Osteoblast (primary cell): ENCODE measurements around the gene TSGA10. TPM values are rescaled to one million over a fixed set of nuclear protein-coding genes. Genes with fewer than 3 reads are reported as not detected.

Experiments
- DNase-seq: peaks from one replicate; pipeline ENCODE4 v3.0.0; 2011; ENCODE audit warnings: low spot score, mixed read lengths; ENCODE audit not compliant: insufficient read length; ENCODE audit errors: missing footprints
- H2AFZ ChIP-seq: 2 replicates; pipeline ENCODE4 v1.6.0; 2011; ENCODE audit warnings: mild to moderate bottlenecking, low read length
- H3K27ac ChIP-seq: 2 replicates; pipeline ENCODE4 v1.5.1; 2011; ENCODE audit warnings: mild to moderate bottlenecking, low read depth, low read length, moderate library complexity
- H3K27me3 ChIP-seq: 2 replicates; pipeline ENCODE4 v1.6.0; 2012; ENCODE audit warnings: mild to moderate bottlenecking, control low read depth, inconsistent platforms, low read length, moderate library complexity; ENCODE audit not compliant: insufficient read depth
- H3K36me3 ChIP-seq: 2 replicates; pipeline ENCODE4 v1.5.1; 2011; ENCODE audit warnings: mild to moderate bottlenecking, low read length, control low read depth, moderate library complexity; ENCODE audit not compliant: insufficient read depth
- H3K4me1 ChIP-seq: 2 replicates; pipeline ENCODE4 v1.5.1; 2011; ENCODE audit warnings: mild to moderate bottlenecking, low read length, control low read depth, moderate library complexity; ENCODE audit not compliant: insufficient read depth
- H3K4me2 ChIP-seq: 2 replicates; pipeline ENCODE4 v1.6.0; 2011; ENCODE audit warnings: mild to moderate bottlenecking, low read length; ENCODE audit not compliant: insufficient read depth
- H3K4me3 ChIP-seq: fragments of 200-600 bp; sonication (generic); 3 replicates; pipeline ENCODE4 v1.5.1; 2012; ENCODE audit warnings: mild to moderate bottlenecking, low read length, inconsistent platforms; ENCODE audit not compliant: insufficient read depth
- H3K79me2 ChIP-seq: 2 replicates; pipeline ENCODE4 v1.6.0; 2012; ENCODE audit warnings: mild to moderate bottlenecking, low read length, control low read depth, inconsistent platforms; ENCODE audit not compliant: insufficient read depth
- H3K9me3 ChIP-seq: 2 replicates; pipeline ENCODE4 v1.5.1; 2011; ENCODE audit warnings: low read depth, low read length, control low read depth
- H4K20me1 ChIP-seq: 2 replicates; pipeline ENCODE4 v1.6.0; 2012; ENCODE audit warnings: mild to moderate bottlenecking, low read length, control low read depth; ENCODE audit not compliant: insufficient read depth
- total RNA-seq: library from RNA; depleted of rRNA; stranded (reverse); fragments of >200 nt; gene quantifications from 2 replicates; pipeline ENCODE4 v1.2.3, GENCODE V29; 2012
- TF ChIP-seq, protein P1 (sequence below): IDR thresholded peaks from 2 replicates; pipeline ENCODE4 v1.5.1; 2011; ENCODE audit warnings: mild to moderate bottlenecking, low read depth, low read length, moderate library complexity; ENCODE audit errors: extremely low read depth

Gene TSGA10
- total RNA-seq, 1 donor, result 4.0 TPM

DNA sequence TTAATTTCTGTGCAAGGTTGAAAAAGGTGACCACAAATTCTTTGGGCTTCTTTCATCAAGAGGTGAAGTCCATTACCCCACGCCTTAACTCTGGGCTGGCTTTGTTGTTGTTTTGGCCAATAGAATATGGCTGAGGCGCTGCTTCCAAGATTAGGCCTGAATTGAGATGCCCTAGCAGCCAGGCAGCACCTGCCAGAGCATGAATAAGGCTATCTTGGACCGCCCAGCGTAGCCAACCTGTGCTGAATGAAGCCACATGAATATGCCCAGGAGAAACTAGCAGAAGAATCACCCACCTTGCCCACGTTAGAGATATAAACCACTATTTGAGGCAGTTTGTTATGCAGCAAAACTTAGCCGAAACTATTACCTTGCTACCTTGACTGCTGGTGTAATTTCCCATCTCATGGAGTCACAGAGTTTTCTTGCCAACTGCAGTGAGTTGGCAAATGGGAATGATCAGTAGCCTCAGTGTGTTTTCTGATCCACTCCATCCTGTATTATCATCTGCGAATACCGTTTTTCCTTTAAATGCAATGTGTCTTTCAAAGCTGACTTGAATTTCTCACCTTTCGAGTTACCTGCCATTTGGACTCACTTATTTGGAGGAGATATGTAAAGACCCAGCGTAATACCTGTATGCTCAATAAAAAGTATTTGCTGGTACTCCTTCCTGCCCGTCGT, 679 bp downstream of the TSGA10 start:
- peaks cover 21% of the 10 kb centered on the region for H3K79me2 ChIP-seq
- TF ChIP-seq, protein P1, sequence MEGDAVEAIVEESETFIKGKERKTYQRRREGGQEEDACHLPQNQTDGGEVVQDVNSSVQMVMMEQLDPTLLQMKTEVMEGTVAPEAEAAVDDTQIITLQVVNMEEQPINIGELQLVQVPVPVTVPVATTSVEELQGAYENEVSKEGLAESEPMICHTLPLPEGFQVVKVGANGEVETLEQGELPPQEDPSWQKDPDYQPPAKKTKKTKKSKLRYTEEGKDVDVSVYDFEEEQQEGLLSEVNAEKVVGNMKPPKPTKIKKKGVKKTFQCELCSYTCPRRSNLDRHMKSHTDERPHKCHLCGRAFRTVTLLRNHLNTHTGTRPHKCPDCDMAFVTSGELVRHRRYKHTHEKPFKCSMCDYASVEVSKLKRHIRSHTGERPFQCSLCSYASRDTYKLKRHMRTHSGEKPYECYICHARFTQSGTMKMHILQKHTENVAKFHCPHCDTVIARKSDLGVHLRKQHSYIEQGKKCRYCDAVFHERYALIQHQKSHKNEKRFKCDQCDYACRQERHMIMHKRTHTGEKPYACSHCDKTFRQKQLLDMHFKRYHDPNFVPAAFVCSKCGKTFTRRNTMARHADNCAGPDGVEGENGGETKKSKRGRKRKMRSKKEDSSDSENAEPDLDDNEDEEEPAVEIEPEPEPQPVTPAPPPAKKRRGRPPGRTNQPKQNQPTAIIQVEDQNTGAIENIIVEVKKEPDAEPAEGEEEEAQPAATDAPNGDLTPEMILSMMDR, result no peak
- DNase-seq, result no peak

DNA sequence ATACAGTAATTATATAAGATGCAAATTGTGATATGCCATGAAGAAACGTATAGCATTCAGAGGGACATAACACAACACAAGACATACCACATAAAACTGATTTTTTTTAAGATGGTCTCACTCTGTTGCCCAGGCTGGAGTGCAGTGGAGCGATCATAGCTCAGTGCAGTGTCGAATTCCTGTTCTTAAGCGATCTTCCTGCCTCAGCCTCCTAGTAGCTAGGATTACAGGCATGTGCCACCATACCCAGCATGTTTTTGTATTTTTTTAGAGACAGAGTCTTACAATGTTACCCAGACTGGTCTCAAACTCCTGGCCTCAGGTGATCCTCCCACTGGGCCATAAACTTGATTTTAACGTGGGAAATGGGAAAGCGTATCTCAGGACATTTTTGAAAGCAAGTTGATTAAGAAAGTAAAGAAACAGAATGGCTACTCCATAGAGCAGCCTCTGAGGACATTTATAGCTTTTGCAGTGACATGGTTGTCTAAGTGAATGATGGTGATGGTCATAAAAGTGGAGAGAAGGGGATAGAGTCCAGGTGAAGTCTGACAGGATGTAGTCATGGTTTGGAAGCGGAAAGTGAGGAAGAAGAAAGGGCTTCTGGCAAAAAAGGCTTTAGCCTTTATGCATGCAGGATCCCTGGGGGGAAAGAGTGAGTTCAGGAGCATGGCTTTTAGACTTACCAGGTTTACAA, 2.4 kb downstream of the TSGA10 start:
- Histone ChIP-seq H3K9me3 (no peaks in the 10 kb centered on the region), H3K79me2 (peaks cover 21% of the 10 kb centered on the region), H3K36me3 (no peaks in the 10 kb centered on the region), H3K4me2 (no peak overlapping the region), H3K4me1 (peaks cover 15% of the 10 kb centered on the region), H3K4me3 (no peak overlapping the region), H3K27ac (no peak overlapping the region), H3K27me3 (no peaks in the 10 kb centered on the region), H2AFZ (no peak overlapping the region), H4K20me1 (no peaks in the 10 kb centered on the region)
- TF ChIP-seq, protein P1, result no peak
- no peak for DNase-seq

More for the DNA sequence above, 679 bp downstream of the TSGA10 start:
- Histone ChIP-seq H3K36me3 (no peaks in the 10 kb centered on the region), H3K27me3 (no peaks in the 10 kb centered on the region), H2AFZ (peak overlapping the region; percentile 99), H3K4me1 (peaks cover 15% of the 10 kb centered on the region), H3K4me3 (peak overlapping the region; percentile 81), H3K27ac (peak overlapping the region; percentile 86), H3K4me2 (peak overlapping the region; percentile 98), H4K20me1 (no peaks in the 10 kb centered on the region), H3K9me3 (no peaks in the 10 kb centered on the region)

- TF ChIP-seq, protein P1, result no peak
- Histone ChIP-seq H3K27ac (no peak overlapping the region), H3K9me3 (no peaks in the 10 kb centered on the region), H2AFZ (no peak overlapping the region), H3K4me3 (no peak overlapping the region), H3K79me2 (peaks cover 17% of the 10 kb centered on the region), H4K20me1 (no peaks in the 10 kb centered on the region), H3K36me3 (no peaks in the 10 kb centered on the region), H3K4me1 (peaks cover 11% of the 10 kb centered on the region), H3K4me2 (no peak overlapping the region), H3K27me3 (no peaks in the 10 kb centered on the region)
- DNase-seq, result no peak
Observed at GRCh38 chr2:99150706-99151105, 4.0 kb downstream of the TSGA10 start.
